Ovary (tissue), 9 donors: ENCODE measurements around the gene EVC2. TPM values are rescaled to one million over a fixed set of nuclear protein-coding genes. Genes with fewer than 3 reads are reported as not detected.

Source experiments
- DNase-seq, 5 donors: peaks; one replicate each; pipeline ENCODE4 v3.0.0-alpha.2; 2019 to 2020
- H3K27ac ChIP-seq, 2 donors: fragments of 200-600 bp; one replicate each; pipeline versions ENCODE4 v1.5.1 to v1.8.0; 2019 to 2022
- H3K27me3 ChIP-seq: fragments of 200-600 bp; one replicate; pipeline ENCODE4 v1.8.0; 2022
- H3K36me3 ChIP-seq: fragments of 200-600 bp; sonication (generic); one replicate; pipeline ENCODE4 v1.5.1; 2019
- H3K4me1 ChIP-seq: one replicate; pipeline ENCODE4 v1.8.1; 2013; ENCODE audit warnings: mild to moderate bottlenecking, moderate library complexity; ENCODE audit not compliant: insufficient read depth
- H3K4me3 ChIP-seq: fragments of 200-600 bp; sonication (generic); one replicate; pipeline ENCODE4 v1.5.1; 2017
- H3K9me3 ChIP-seq, 2 donors: fragments of 200-600 bp in 1 of 2; sonication (generic) in 1 of 2; one replicate each; pipeline versions ENCODE4 v1.5.1 to v1.8.1; 2013 to 2019; ENCODE audit warnings: mild to moderate bottlenecking in 1 of 2, moderate library complexity in 1 of 2
- CTCF ChIP-seq, 3 donors: fragments of 450-650 bp in 2 of 3; fragments of 200-600 bp in 1 of 3; IDR thresholded peaks; one replicate each; pipeline versions ENCODE4 v1.5.1 to v1.8.0; 2016 to 2022; ENCODE audit warnings: antibody characterized with exemption in 3 of 3, mild to moderate bottlenecking in 1 of 3
- EP300 ChIP-seq: sonication (generic); formaldehyde crosslinking; IDR thresholded peaks from one replicate; pipeline ENCODE4 v1.6.1; 2017; ENCODE audit warnings: antibody characterized with exemption
- POLR2A ChIP-seq: fragments of 450-650 bp; IDR thresholded peaks from one replicate; pipeline ENCODE4 v1.6.1; 2017; ENCODE audit warnings: antibody characterized with exemption, mild to moderate bottlenecking, moderate library complexity
- WGBS, 3 donors: extraction: QIAGEN DNeasy Blood & Tissue Kit in 1 of 3; methylation state at CpG; one replicate each; pipeline versions ENCODE4 v1.1.5 to v1.1.7; 2013 to 2017; 5-methylcytosine and 5-hydroxymethylcytosine counted together
- intact Hi-C, 4 donors: fragments of 100-400 bp; cut with DNase I; formaldehyde crosslinking; loops; one replicate each; pipeline versions ENCODE4 v1.11.0 to v1.15.1; 2022 to 2023
- polyA plus RNA-seq, 2 donors: library from polyadenylated mRNA; stranded (reverse); fragments of 200-250 nt in 1 of 2; fragments of 350-450 nt in 1 of 2; fragmentation: Illumina TruSeq in 1 of 2; extraction: RNeasy Lipid Tissue Mini Kit (QIAGEN cat#74804) in 1 of 2; gene quantifications; one replicate each; pipeline ENCODE4 v1.2.3, GENCODE V29; 2013 to 2014
- total RNA-seq, 7 donors: library from RNA; depleted of rRNA in 2 of 7; stranded (reverse); fragments of >200 nt in 2 of 7; fragmentation: NEBNext Ultra II Directional in 3 of 7; extraction: Animal tissue kit (Norgen Biotek cat#: 25700) in 3 of 7; gene quantifications; one replicate each; pipeline versions ENCODE4 v1.1.0 to v1.2.4, GENCODE V29; 2016 to 2023
- donor health status: DM: no; HTN: no; CAD: no; lungs with moderate emphysema.
- donor health status: DM: no; HTN: no; CAD: no.
- donor health status: Bipolar disorder and iron deficiency.
- donor health status: DM: yes; HTN: yes; CAD: no.
- donor health status: DM: no; HTN: no; CAD: no.
- donor health status: DM: yes; HTN: yes; CAD: no.

Gene EVC2
- total and polyA plus RNA-seq, 9 donors = 8.1 to 19.4 (median 14.0) TPM

GRCh38 chr4:5753366-5753765, 45.0 kb upstream of the EVC2 start:
- Histone ChIP-seq H3K27me3 (no peaks in the 10 kb centered on the region), H3K4me1 (no peaks in the 10 kb centered on the region), H3K9me3 (no peaks in the 10 kb centered on the region), H3K27ac (no peak overlapping the region), H3K4me3 (no peak overlapping the region), H3K36me3 (peaks cover 5% of the 10 kb centered on the region)
- no peak for TF ChIP-seq CTCF (IDR thresholded peaks at IDR 0.05)
- TF ChIP-seq EP300 = no peak
- TF ChIP-seq POLR2A = no peak
- no peak for DNase-seq
- WGBS, 3 donors = 88 to 91% (median 88%) methylated on average over 7 of the region's 7 CpGs
- intact Hi-C loops = no loop called here

- Histone ChIP-seq H3K4me1 (no peaks in the 10 kb centered on the region), H3K9me3 (no peaks in the 10 kb centered on the region), H3K4me3 (no peak overlapping the region), H3K27ac (no peak overlapping the region), H3K27me3 (no peaks in the 10 kb centered on the region), H3K36me3 (peaks cover 5% of the 10 kb centered on the region)
- 77 to 82% (median 79%) methylated on average over 18 to 26 of the region's 26 CpGs for WGBS, 3 donors
- TF ChIP-seq CTCF (IDR thresholded peaks at IDR 0.05) = no peak
- TF ChIP-seq POLR2A = no peak
- TF ChIP-seq EP300 = no peak
- intact Hi-C loops = no loop called here
- no peak for DNase-seq
Observed at GRCh38 chr4:5752376-5753184, 44.2 kb upstream of the EVC2 start.

- DNase-seq = no peak
- intact Hi-C loops = no loop called here
- Histone ChIP-seq H3K4me1 (no peaks in the 10 kb centered on the region), H3K9me3 (no peaks in the 10 kb centered on the region), H3K27ac (no peak overlapping the region), H3K4me3 (no peak overlapping the region), H3K27me3 (no peaks in the 10 kb centered on the region), H3K36me3 (peaks cover 3% of the 10 kb centered on the region)
- TF ChIP-seq POLR2A = no peak
- WGBS, 3 donors = 81 to 83% (median 81%) methylated on average over 14 of the region's 14 CpGs
Observed at GRCh38 chr4:5751666-5752375, 43.5 kb upstream of the EVC2 start.

DNA sequence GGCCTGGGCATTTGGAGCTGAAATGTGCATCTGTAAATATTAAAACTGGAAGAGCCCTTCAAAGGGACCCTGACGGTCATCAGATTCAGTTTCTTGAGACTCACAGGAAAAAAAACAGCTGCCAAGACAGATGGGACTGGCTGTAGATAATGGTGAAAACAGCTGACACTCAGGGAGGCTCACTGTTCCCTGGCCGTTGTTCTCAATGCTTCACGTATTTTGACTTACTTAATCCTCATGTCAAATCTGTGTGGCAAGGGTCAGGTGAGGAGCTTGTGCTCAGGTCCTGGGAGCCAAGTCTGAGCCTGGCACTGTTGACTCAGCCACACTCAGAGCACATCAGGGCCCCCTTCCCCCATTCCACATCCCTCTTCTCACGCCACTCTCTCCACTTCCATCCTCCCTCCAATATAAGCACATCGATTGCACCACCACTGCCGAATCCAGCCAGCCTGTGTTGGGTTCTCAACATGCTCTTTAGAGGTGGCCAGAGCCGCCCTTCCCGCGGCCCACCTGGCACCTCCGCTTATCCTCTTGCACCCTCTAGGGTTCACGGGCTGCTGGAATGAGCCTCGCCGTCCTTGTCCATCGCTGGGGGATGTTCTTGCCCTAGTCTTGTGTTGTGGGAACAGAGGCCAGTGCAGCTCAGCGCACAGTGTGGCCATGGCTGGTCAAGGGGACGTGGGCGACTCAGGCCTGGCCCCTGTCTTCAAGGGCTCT, 42.7 kb upstream of the EVC2 start:
- no peaks in the 10 kb centered on the region for H3K27me3 ChIP-seq
- TF ChIP-seq EP300 (no peak), CTCF (IDR thresholded peaks at IDR 0.05) (no peak), POLR2A (no peak)
- 79 to 82% (median 80%) methylated on average over 17 of the region's 17 CpGs for WGBS, 3 donors
- no peak overlapping the region for H3K4me3 ChIP-seq
- H3K4me1 ChIP-seq = no peaks in the 10 kb centered on the region
- H3K9me3 ChIP-seq = no peaks in the 10 kb centered on the region
- DNase-seq = no peak
- no peak overlapping the region for H3K27ac ChIP-seq
- intact Hi-C loops = no loop called here
- H3K36me3 ChIP-seq = no peaks in the 10 kb centered on the region
